ENCODE data around the gene LSM12. TPM values are rescaled to one million over a fixed set of nuclear protein-coding genes. Genes with fewer than 3 reads are reported as not detected.
A peak's percentile ranks its signal among the peaks of the same experiment; 100 is the strongest.

Gene LSM12
- total RNA-seq, 1 donor from 2014 or later = 69.6 TPM

GRCh38 chr17:43995150-43995471, 71.4 kb downstream of the LSM12 start:
- H3F3A ChIP-seq (ENCODE audit: low read depth) = peaks cover 7% of the 10 kb centered on the region
- Mint-ChIP-seq H3K4me3 (peak overlapping the region; percentile 27), H3K4me1 (peaks cover 4% of the 10 kb centered on the region), H3K27me3 (ENCODE audit: insufficient read depth, low read depth) (peaks cover 6% of the 10 kb centered on the region), H3K9me3 (no peaks in the 10 kb centered on the region), H3K36me3 (no peaks in the 10 kb centered on the region), H3K27ac (no peak overlapping the region)
- no peak for DNase-seq (ENCODE audit: low spot score)
- no peaks in the 10 kb centered on the region for H3K36me3 ChIP-seq
- H3K9me3 ChIP-seq (ENCODE audit: low read depth) = no peaks in the 10 kb centered on the region
- H2AFZ ChIP-seq (replicated peaks) = no peak overlapping the region
- no peaks in the 10 kb centered on the region for H3K79me2 ChIP-seq (ENCODE audit: low read depth)
- H3K4me1 ChIP-seq = peaks cover 4% of the 10 kb centered on the region
- peak overlapping the region; percentile 81 for H3K4me2 ChIP-seq
- TF ChIP-seq, protein P1, sequence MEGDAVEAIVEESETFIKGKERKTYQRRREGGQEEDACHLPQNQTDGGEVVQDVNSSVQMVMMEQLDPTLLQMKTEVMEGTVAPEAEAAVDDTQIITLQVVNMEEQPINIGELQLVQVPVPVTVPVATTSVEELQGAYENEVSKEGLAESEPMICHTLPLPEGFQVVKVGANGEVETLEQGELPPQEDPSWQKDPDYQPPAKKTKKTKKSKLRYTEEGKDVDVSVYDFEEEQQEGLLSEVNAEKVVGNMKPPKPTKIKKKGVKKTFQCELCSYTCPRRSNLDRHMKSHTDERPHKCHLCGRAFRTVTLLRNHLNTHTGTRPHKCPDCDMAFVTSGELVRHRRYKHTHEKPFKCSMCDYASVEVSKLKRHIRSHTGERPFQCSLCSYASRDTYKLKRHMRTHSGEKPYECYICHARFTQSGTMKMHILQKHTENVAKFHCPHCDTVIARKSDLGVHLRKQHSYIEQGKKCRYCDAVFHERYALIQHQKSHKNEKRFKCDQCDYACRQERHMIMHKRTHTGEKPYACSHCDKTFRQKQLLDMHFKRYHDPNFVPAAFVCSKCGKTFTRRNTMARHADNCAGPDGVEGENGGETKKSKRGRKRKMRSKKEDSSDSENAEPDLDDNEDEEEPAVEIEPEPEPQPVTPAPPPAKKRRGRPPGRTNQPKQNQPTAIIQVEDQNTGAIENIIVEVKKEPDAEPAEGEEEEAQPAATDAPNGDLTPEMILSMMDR (IDR thresholded peaks at IDR 0.05) = no peak
- peak; percentile 23 for TF ChIP-seq EZH2 (IDR thresholded peaks at IDR 0.05)
- no peak overlapping the region for H3K27ac ChIP-seq
- peak overlapping the region; percentile 50 for H3K4me3 ChIP-seq
- H3K9ac ChIP-seq = no peak overlapping the region
- peaks cover 20% of the 10 kb centered on the region for H3K27me3 ChIP-seq
- no peaks in the 10 kb centered on the region for H4K20me1 ChIP-seq (ENCODE audit: low read depth)

DNA sequence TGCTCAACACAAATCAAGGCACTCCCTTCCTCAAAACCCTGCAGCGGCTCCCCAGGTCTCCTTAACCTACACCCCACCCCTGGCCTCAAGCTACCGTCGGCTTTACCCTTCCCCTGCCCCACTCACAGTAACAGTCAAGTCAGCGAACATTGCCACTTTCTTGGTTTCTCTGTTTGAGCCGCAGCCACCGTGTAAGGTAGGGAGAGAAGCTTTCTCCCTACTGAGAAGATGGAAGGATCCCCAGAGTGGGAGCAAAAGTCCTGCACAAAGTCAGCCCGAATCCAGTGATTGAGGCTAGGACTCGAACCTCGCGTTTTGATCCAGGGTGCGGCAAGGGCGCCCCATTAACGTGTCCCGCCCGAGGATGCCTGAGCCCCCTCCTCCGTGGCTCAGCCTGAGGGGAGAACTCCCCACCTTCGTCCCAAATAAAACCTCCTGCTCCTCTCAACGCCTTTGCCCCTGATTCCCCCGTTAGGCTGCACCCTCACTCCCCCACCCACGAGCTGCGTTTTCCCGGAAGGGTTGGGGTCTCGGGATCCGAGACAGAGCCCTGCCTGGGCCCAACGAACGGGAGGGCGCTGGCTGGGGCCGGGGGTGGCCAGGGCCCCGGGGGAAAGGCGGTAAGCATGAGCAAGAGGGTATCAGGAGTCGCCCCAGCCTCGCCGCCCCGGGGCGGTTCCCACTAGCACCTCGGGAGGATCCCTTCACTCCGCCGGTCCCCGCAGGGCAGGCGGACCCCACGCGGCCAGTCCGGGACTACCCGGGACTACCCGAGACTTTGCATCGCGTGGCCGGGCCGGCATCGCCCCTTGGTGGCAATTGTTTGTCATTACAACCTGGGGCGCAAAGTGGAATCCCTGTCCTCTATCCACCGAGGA, 72.0 kb downstream of the LSM12 start:
- Histone ChIP-seq H2AFZ (replicated peaks) (peak overlapping the region; percentile 89), H3F3A (ENCODE audit: low read depth) (peaks cover 7% of the 10 kb centered on the region), H3K4me3 (peak overlapping the region; percentile 50), H3K79me2 (ENCODE audit: low read depth) (no peaks in the 10 kb centered on the region), H4K20me1 (ENCODE audit: low read depth) (no peaks in the 10 kb centered on the region), H3K9ac (no peak overlapping the region), H3K4me2 (peak overlapping the region; percentile 81), H3K27me3 (peaks cover 20% of the 10 kb centered on the region), H3K27ac (no peak overlapping the region), H3K9me3 (ENCODE audit: low read depth) (no peaks in the 10 kb centered on the region), H3K36me3 (no peaks in the 10 kb centered on the region), H3K4me1 (peaks cover 4% of the 10 kb centered on the region)
- H3K4me3 Mint-ChIP-seq = peak overlapping the region; percentile 27
- no peaks in the 10 kb centered on the region for H3K9me3 Mint-ChIP-seq
- H3K4me1 Mint-ChIP-seq = peaks cover 4% of the 10 kb centered on the region
- H3K36me3 Mint-ChIP-seq = no peaks in the 10 kb centered on the region
- TF ChIP-seq, protein P1 (IDR thresholded peaks at IDR 0.05) = peak; percentile 86
- TF ChIP-seq EZH2phosphoT487 (IDR thresholded peaks at IDR 0.05) (no peak), EZH2 (IDR thresholded peaks at IDR 0.05) (peak; percentile 41)
- peak; percentile 86 for DNase-seq (ENCODE audit: low spot score)
- peaks cover 6% of the 10 kb centered on the region for H3K27me3 Mint-ChIP-seq (ENCODE audit: insufficient read depth, low read depth)
- H3K27ac Mint-ChIP-seq = peak overlapping the region; percentile 21

DNA sequence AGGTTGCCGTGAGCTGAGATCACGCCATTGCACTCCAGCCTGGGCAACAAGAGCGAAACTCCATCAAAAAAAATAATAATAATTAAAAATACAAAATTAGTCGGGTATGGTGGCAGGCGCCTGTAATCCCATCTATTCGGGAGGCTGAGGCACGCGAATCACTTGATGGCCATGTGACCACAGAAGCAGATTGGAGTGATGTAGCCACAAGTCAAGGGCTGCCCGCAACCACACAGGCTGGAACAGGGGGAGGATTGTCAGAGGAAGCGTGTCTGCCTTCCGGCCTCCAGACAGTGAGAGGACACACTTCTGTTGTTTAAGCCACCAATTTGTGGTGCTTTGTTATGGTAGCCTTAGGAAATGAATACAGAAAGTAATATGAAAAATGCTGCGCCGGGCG, 73.8 kb downstream of the LSM12 start:
- Histone ChIP-seq H3K27me3 (peaks cover 20% of the 10 kb centered on the region), H4K20me1 (ENCODE audit: low read depth) (no peaks in the 10 kb centered on the region), H2AFZ (replicated peaks) (no peak overlapping the region), H3K36me3 (no peaks in the 10 kb centered on the region), H3K79me2 (ENCODE audit: low read depth) (no peaks in the 10 kb centered on the region), H3K27ac (no peak overlapping the region), H3K9ac (no peak overlapping the region), H3K9me3 (ENCODE audit: low read depth) (no peaks in the 10 kb centered on the region), H3F3A (ENCODE audit: low read depth) (peaks cover 7% of the 10 kb centered on the region), H3K4me1 (peaks cover 7% of the 10 kb centered on the region), H3K4me2 (no peak overlapping the region), H3K4me3 (no peak overlapping the region)
- TF ChIP-seq, protein P1 (IDR thresholded peaks at IDR 0.05) = no peak
- TF ChIP-seq EZH2 (IDR thresholded peaks at IDR 0.05) (no peak), EZH2phosphoT487 (IDR thresholded peaks at IDR 0.05) (no peak)
- no peak for DNase-seq (ENCODE audit: low spot score)
- Mint-ChIP-seq H3K9me3 (no peaks in the 10 kb centered on the region), H3K4me3 (peak overlapping the region; percentile 35), H3K27me3 (ENCODE audit: insufficient read depth, low read depth) (peaks cover 4% of the 10 kb centered on the region), H3K27ac (no peak overlapping the region), H3K4me1 (peaks cover 6% of the 10 kb centered on the region), H3K36me3 (no peaks in the 10 kb centered on the region)

Data from neural progenitor cell (in vitro differentiated cells).